ENCODE results near the gene TSPAN3.

GRCh38 chr15:77053709-77054108, 17.2 kb downstream of the TSPAN3 start:
- no peak for TF ChIP-seq CTCF (IDR thresholded peaks at IDR 0.05; ENCODE audit: low read depth, low read length, missing input control)
- TF ChIP-seq GABPA (IDR thresholded peaks at IDR 0.05 in 1 of 2, conservative IDR thresholded peaks at IDR 0.05 in 1 of 2), result no peak
- TF ChIP-seq YY1 (IDR thresholded peaks at IDR 0.05), result no peak

Data from liver (tissue), 3 donors.